HG03521 (cell line): ENCODE results near the gene AKAP12.

Source experiments
- ATAC-seq: cut with Tn5 transposase; IDR thresholded peaks from one replicate; pipeline ENCODE4 v1.9.1; 2021; ENCODE audit warnings: mild to moderate bottlenecking, moderate library complexity; ENCODE audit not compliant: unreplicated experiment

Gene AKAP12

GRCh38 chr6:151276112-151276740, 36.5 kb downstream of the AKAP12 start:
- ATAC-seq = no peak

- no peak for ATAC-seq
Measured at GRCh38 chr6:151279891-151280290, 40.1 kb downstream of the AKAP12 start.

GRCh38 chr6:151280859-151281258, 41.1 kb downstream of the AKAP12 start:
- ATAC-seq = no peak

GRCh38 chr6:151284012-151284411, 44.2 kb downstream of the AKAP12 start:
- ATAC-seq = no peak

- no peak for ATAC-seq
Measured at GRCh38 chr6:151284548-151285017, 44.8 kb downstream of the AKAP12 start.

- ATAC-seq = no peak
Measured at GRCh38 chr6:151285122-151285521, 45.4 kb downstream of the AKAP12 start.

GRCh38 chr6:151286214-151286613, 46.4 kb downstream of the AKAP12 start:
- ATAC-seq = no peak

GRCh38 chr6:151288712-151289398, 49.1 kb downstream of the AKAP12 start:
- ATAC-seq = no peak

GRCh38 chr6:151289399-151290007, 49.7 kb downstream of the AKAP12 start:
- ATAC-seq = no peak

- no peak for ATAC-seq
Measured at GRCh38 chr6:151290877-151291721, 51.3 kb downstream of the AKAP12 start.

- ATAC-seq = no peak
Measured at GRCh38 chr6:151291722-151292059, 51.9 kb downstream of the AKAP12 start.

GRCh38 chr6:151292974-151293687, 53.4 kb downstream of the AKAP12 start:
- ATAC-seq = no peak

GRCh38 chr6:151293688-151294016, 53.9 kb downstream of the AKAP12 start:
- ATAC-seq = no peak

- ATAC-seq = no peak
Measured at GRCh38 chr6:151294561-151295101, 54.9 kb downstream of the AKAP12 start.

GRCh38 chr6:151297886-151298285, 58.1 kb downstream of the AKAP12 start:
- no peak for ATAC-seq

- ATAC-seq = no peak
Measured at GRCh38 chr6:151299011-151299410, 59.2 kb downstream of the AKAP12 start.

- ATAC-seq = no peak
Measured at GRCh38 chr6:151300267-151300991, 60.7 kb downstream of the AKAP12 start.

- ATAC-seq = no peak
Measured at GRCh38 chr6:151301547-151301946, 61.8 kb downstream of the AKAP12 start.

- ATAC-seq = no peak
Measured at GRCh38 chr6:151303231-151303630, 63.5 kb downstream of the AKAP12 start.

- ATAC-seq = no peak
Measured at GRCh38 chr6:151306269-151306783, 66.6 kb downstream of the AKAP12 start.
